GM12878 (cell line): ENCODE results near the gene MPEG1.

Experiments used
- ATF7 ChIP-seq: fragments of 450-650 bp; IDR thresholded peaks from 2 replicates; pipeline ENCODE4 v1.6.1; 2016; ENCODE audit warnings: low read depth, mild to moderate bottlenecking
- BHLHE40 ChIP-seq, 2 experiments: fragments of 450-650 bp in 1 of 2; IDR thresholded peaks; 2 replicates each; pipeline ENCODE4 v1.6.1; 2011 to 2017; ENCODE audit warnings: low read depth in 2 of 2, borderline replicate concordance in 1 of 2, improper control_type of control experiment in 1 of 2, low read length in 1 of 2, mild to moderate bottlenecking in 1 of 2
- CREB1 ChIP-seq: IDR thresholded peaks from 2 replicates; pipeline ENCODE4 v1.6.1; 2012; ENCODE audit warnings: low read depth, mild to moderate bottlenecking, inconsistent platforms
- JUND ChIP-seq: IDR thresholded peaks from 2 replicates; pipeline ENCODE4 v1.6.1; 2012; ENCODE audit warnings: low read depth, mild to moderate bottlenecking, low read length, improper control_type of control experiment, moderate library complexity
- MXI1 ChIP-seq: fragments of 150-350 bp; IDR thresholded peaks from 2 replicates; pipeline ENCODE4 v1.6.1; 2011; ENCODE audit warnings: low read depth, mild to moderate bottlenecking, inconsistent platforms, low read length, improper control_type of control experiment
- POLR2A ChIP-seq: IDR thresholded peaks from 2 replicates; pipeline ENCODE4 v1.6.1; 2011; ENCODE audit warnings: low read depth, mild to moderate bottlenecking, low read length
- POLR2AphosphoS5 ChIP-seq: IDR thresholded peaks from 2 replicates; pipeline ENCODE4 v1.6.1; 2011; ENCODE audit warnings: mild to moderate bottlenecking, low read length, inconsistent platforms
- RAD21 ChIP-seq: IDR thresholded peaks from 2 replicates; pipeline ENCODE4 v1.6.1; 2011; ENCODE audit warnings: mild to moderate bottlenecking, low read depth, low read length, moderate library complexity; ENCODE audit not compliant: insufficient read depth
- RFX5 ChIP-seq: IDR thresholded peaks from 2 replicates; pipeline ENCODE4 v1.6.1; 2011; ENCODE audit warnings: low read depth, low read length, improper control_type of control experiment
- STAT1 ChIP-seq: fragments of 450-650 bp; conservative IDR thresholded peaks from 2 replicates; pipeline ENCODE4 v1.6.1; 2014; ENCODE audit warnings: antibody characterized with exemption, mild to moderate bottlenecking
- TCF12 ChIP-seq: IDR thresholded peaks from 2 replicates; pipeline ENCODE4 v1.6.1; 2011; ENCODE audit warnings: low read depth, mild to moderate bottlenecking, low read length
- ZZZ3 ChIP-seq: IDR thresholded peaks from 2 replicates; pipeline ENCODE4 v1.6.1; 2011; ENCODE audit warnings: low read depth; ENCODE audit not compliant: control insufficient read depth, insufficient read length
- TF ChIP-seq, protein P1 (sequence below), 3 experiments: IDR thresholded peaks in 2 of 3; conservative IDR thresholded peaks in 1 of 3; 2 replicates each; pipeline ENCODE4 v1.5.1; 2011; ENCODE audit warnings: low read depth in 3 of 3, low read length in 3 of 3, mild to moderate bottlenecking in 3 of 3, control low read depth in 2 of 3, moderate library complexity in 2 of 3, inconsistent platforms in 1 of 3, mixed read lengths in 1 of 3; ENCODE audit not compliant: control insufficient read depth in 2 of 3, insufficient read depth in 1 of 3; ENCODE audit errors: extremely low read depth in 1 of 3
- TF ChIP-seq, protein P2 (sequence below): IDR thresholded peaks from 2 replicates; pipeline ENCODE4 v1.6.1; 2011; ENCODE audit warnings: borderline replicate concordance, low read depth, mild to moderate bottlenecking, moderate library complexity, mixed read lengths, low read length; ENCODE audit not compliant: insufficient read depth; ENCODE audit errors: extremely low read length

DNA sequence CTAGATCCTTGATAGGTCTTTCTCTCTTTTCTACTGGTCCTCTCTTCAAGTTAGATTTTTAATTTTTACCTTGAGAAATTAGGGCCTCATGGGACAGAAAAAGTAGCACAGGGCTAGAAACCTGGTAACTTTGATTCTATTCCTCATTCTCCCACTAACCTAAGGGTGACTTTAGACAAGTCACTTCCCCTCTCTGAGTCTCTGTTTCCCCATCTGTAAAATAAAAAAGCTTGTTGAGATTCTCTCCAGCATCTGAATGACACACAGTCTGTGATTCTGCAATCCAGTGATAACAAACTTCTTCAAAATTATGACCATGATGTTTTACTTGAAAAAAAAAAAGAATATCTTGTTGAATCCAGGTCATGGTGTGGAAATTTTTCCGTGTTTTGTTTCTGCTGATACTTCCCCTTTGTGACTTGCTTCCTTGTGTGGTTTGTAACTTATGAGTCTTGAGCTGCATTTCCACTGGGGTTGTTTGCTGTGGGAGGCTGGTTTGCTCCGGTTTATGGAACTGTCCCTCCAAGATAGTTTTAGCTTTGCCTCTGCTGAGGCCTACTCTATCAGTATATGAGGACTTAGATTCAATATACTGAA, 9.8 kb upstream of the MPEG1 start:
- no peak for TF ChIP-seq ATF7
- no peak for TF ChIP-seq POLR2A
- TF ChIP-seq, protein P1, sequence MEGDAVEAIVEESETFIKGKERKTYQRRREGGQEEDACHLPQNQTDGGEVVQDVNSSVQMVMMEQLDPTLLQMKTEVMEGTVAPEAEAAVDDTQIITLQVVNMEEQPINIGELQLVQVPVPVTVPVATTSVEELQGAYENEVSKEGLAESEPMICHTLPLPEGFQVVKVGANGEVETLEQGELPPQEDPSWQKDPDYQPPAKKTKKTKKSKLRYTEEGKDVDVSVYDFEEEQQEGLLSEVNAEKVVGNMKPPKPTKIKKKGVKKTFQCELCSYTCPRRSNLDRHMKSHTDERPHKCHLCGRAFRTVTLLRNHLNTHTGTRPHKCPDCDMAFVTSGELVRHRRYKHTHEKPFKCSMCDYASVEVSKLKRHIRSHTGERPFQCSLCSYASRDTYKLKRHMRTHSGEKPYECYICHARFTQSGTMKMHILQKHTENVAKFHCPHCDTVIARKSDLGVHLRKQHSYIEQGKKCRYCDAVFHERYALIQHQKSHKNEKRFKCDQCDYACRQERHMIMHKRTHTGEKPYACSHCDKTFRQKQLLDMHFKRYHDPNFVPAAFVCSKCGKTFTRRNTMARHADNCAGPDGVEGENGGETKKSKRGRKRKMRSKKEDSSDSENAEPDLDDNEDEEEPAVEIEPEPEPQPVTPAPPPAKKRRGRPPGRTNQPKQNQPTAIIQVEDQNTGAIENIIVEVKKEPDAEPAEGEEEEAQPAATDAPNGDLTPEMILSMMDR (IDR thresholded peaks at IDR 0.05 in 2 of 3, conservative IDR thresholded peaks at IDR 0.05 in 1 of 3; ENCODE audit: control insufficient read depth in 2 of 3, extremely low read depth in 1 of 3, insufficient read depth in 1 of 3, low read depth in 3 of 3, low read length in 3 of 3), result no peak
- TF ChIP-seq POLR2AphosphoS5, result no peak
- TF ChIP-seq JUND, result no peak
- no peak for TF ChIP-seq RFX5
- no peak for TF ChIP-seq ZZZ3
- TF ChIP-seq TCF12, result no peak
- TF ChIP-seq MXI1, result no peak
- TF ChIP-seq CREB1, result no peak
- TF ChIP-seq, protein P2, sequence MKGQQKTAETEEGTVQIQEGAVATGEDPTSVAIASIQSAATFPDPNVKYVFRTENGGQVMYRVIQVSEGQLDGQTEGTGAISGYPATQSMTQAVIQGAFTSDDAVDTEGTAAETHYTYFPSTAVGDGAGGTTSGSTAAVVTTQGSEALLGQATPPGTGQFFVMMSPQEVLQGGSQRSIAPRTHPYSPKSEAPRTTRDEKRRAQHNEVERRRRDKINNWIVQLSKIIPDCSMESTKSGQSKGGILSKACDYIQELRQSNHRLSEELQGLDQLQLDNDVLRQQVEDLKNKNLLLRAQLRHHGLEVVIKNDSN, result no peak
- TF ChIP-seq STAT1, result no peak
- TF ChIP-seq BHLHE40 (IDR thresholded peaks at IDR 0.05; ENCODE audit: borderline replicate concordance in 1 of 2, low read depth in 2 of 2, low read length in 1 of 2), result no peak
- no peak for TF ChIP-seq RAD21
